DOHH2 (cell line): ENCODE data around the gene MTHFSD.

Experiments
- CTCF ChIP-seq: fragments of 200-600 bp; sonication (generic); IDR thresholded peaks from one replicate; pipeline ENCODE4 v1.5.1; 2014; ENCODE audit warnings: antibody characterized with exemption, mild to moderate bottlenecking, low read depth, low read length; ENCODE audit not compliant: poor library complexity, severe bottlenecking
- EZH2phosphoT487 ChIP-seq: fragments of 200-600 bp; sonication (generic); IDR thresholded peaks from 2 replicates; pipeline ENCODE4 v1.6.1; 2017; ENCODE audit warnings: borderline replicate concordance, mild to moderate bottlenecking, antibody characterized with exemption, low read length, moderate library complexity, mixed read lengths

GRCh38 chr16:86538196-86538780 is 16.7 kb downstream of the MTHFSD start:
- TF ChIP-seq CTCF (no peak), EZH2phosphoT487 (no peak)
